HEK293 (cell line): Measurements from ENCODE around the gene LRIG3.

ENCODE experiments used
- CTCF ChIA-PET: fragments of 350-600 bp; formaldehyde crosslinking; extraction: SDS; loops from one replicate; lab custom pipeline; 2021; ENCODE audit warnings: antibody characterized with exemption; lab: Yijun Ruan, JAX
- POLR2A ChIA-PET: fragments of 300-600 bp; formaldehyde crosslinking; extraction: SDS; loops from one replicate; lab custom pipeline; 2020; ENCODE audit warnings: antibody characterized with exemption, inconsistent platforms; lab: Yijun Ruan, JAX
- H3K27ac ChIP-seq: fragments of 200-500 bp; sonication (Bioruptor generic); 2 replicates; pipeline ENCODE4 v1.5.1; 2014; ENCODE audit warnings: low read depth, low read length, control low read depth, inconsistent platforms; ENCODE audit errors: extremely low read depth
- H3K36me3 ChIP-seq, 2 experiments: fragments of 200-500 bp in 1 of 2; sonication (Bioruptor generic) in 1 of 2; 1 replicate in 1 of 2; 2 replicates in 1 of 2; pipeline ENCODE4 v1.5.1; 2014 to 2017; ENCODE audit warnings: inconsistent platforms in 2 of 2, low read length in 2 of 2; ENCODE audit not compliant: control insufficient read depth in 2 of 2, insufficient read depth in 1 of 2
- H3K4me1 ChIP-seq: fragments of 200-500 bp; sonication (Bioruptor generic); 2 replicates; pipeline ENCODE4 v1.5.1; 2014; ENCODE audit warnings: mild to moderate bottlenecking, low read length, inconsistent platforms; ENCODE audit not compliant: control insufficient read depth, insufficient read depth
- H3K4me3 ChIP-seq: 2 replicates; pipeline ENCODE4 v1.5.1; 2011; ENCODE audit warnings: low read depth, mild to moderate bottlenecking, control low read depth, low read length, moderate library complexity
- H3K9me3 ChIP-seq: fragments of 200-500 bp; sonication (Bioruptor generic); 2 replicates; pipeline ENCODE4 v1.5.1; 2014; ENCODE audit warnings: low read depth, low read length, inconsistent platforms; ENCODE audit not compliant: control insufficient read depth, insufficient read depth
- FEZF1 ChIP-seq: fragments of 450-650 bp; formaldehyde crosslinking; IDR thresholded peaks from 2 replicates; pipeline ENCODE4 v1.5.1; 2016; ENCODE audit warnings: missing biosample characterization, missing genetic modification characterization
- GLI4 ChIP-seq: fragments of 450-650 bp; formaldehyde crosslinking; IDR thresholded peaks from 2 replicates; pipeline ENCODE4 v1.5.1; 2016; ENCODE audit warnings: missing biosample characterization, missing genetic modification characterization
- YY1 ChIP-seq: fragments of 450-650 bp; formaldehyde crosslinking; IDR thresholded peaks from 2 replicates; pipeline ENCODE4 v1.5.1; 2018; ENCODE audit warnings: missing biosample characterization, missing genetic modification characterization
- ZNF202 ChIP-seq: fragments of 450-650 bp; formaldehyde crosslinking; IDR thresholded peaks from 2 replicates; pipeline ENCODE4 v1.5.1; 2016; ENCODE audit warnings: missing biosample characterization, missing genetic modification characterization, borderline replicate concordance
- ZNF23 ChIP-seq: fragments of 450-650 bp; formaldehyde crosslinking; IDR thresholded peaks from 2 replicates; pipeline ENCODE4 v1.5.1; 2016; ENCODE audit warnings: missing biosample characterization, missing genetic modification characterization, borderline replicate concordance
- ZNF248 ChIP-seq: fragments of 450-650 bp; formaldehyde crosslinking; IDR thresholded peaks from 2 replicates; pipeline ENCODE4 v1.5.1; 2017; ENCODE audit warnings: missing biosample characterization, missing genetic modification characterization
- ZNF341 ChIP-seq: fragments of 450-650 bp; formaldehyde crosslinking; IDR thresholded peaks from 2 replicates; pipeline ENCODE4; 2016; ENCODE audit warnings: low read depth, missing biosample characterization, missing genetic modification characterization
- ZNF37A ChIP-seq: fragments of 450-650 bp; IDR thresholded peaks from 2 replicates; pipeline ENCODE4 v1.5.1; 2018; ENCODE audit warnings: missing biosample characterization, missing genetic modification characterization
- ZNF394 ChIP-seq: fragments of 450-650 bp; formaldehyde crosslinking; IDR thresholded peaks from 2 replicates; pipeline ENCODE4 v1.5.1; 2016; ENCODE audit warnings: missing biosample characterization, missing genetic modification characterization, mild to moderate bottlenecking, moderate library complexity, borderline replicate concordance
- ZNF514 ChIP-seq: fragments of 450-650 bp; formaldehyde crosslinking; IDR thresholded peaks from 2 replicates; pipeline ENCODE4 v1.5.1; 2016; ENCODE audit warnings: missing biosample characterization, missing genetic modification characterization
- ZNF654 ChIP-seq: fragments of 450-650 bp; formaldehyde crosslinking; IDR thresholded peaks from 2 replicates; pipeline ENCODE4 v1.5.1; 2016; ENCODE audit warnings: low read depth, missing biosample characterization, missing genetic modification characterization
- ZNF76 ChIP-seq: fragments of 450-650 bp; formaldehyde crosslinking; IDR thresholded peaks from 2 replicates; pipeline ENCODE4; 2016; ENCODE audit warnings: low read depth, missing biosample characterization, missing genetic modification characterization, borderline replicate concordance
- ZNF768 ChIP-seq: fragments of 450-650 bp; formaldehyde crosslinking; IDR thresholded peaks from 2 replicates; pipeline ENCODE4 v1.5.1; 2018; ENCODE audit warnings: missing biosample characterization, mild to moderate bottlenecking, missing genetic modification characterization
- ZSCAN23 ChIP-seq: fragments of 450-650 bp; formaldehyde crosslinking; IDR thresholded peaks from 2 replicates; pipeline ENCODE4 v1.5.1; 2016; ENCODE audit warnings: missing biosample characterization, missing genetic modification characterization
- TF ChIP-seq, protein P1 (sequence below): fragments of 450-650 bp; formaldehyde crosslinking; IDR thresholded peaks from 2 replicates; pipeline ENCODE4 v1.5.1; 2016; ENCODE audit warnings: missing biosample characterization, missing genetic modification characterization, low read depth
- TF ChIP-seq, protein P2 (sequence below): fragments of 450-650 bp; formaldehyde crosslinking; IDR thresholded peaks from 2 replicates; pipeline ENCODE4 v1.5.1; 2016; ENCODE audit warnings: missing biosample characterization, missing genetic modification characterization
- TF ChIP-seq, protein P3 (sequence below): fragments of 450-650 bp; formaldehyde crosslinking; IDR thresholded peaks from 2 replicates; pipeline ENCODE4 v1.5.1; 2017; ENCODE audit warnings: missing biosample characterization, missing genetic modification characterization

The LRIG3 gene

GRCh38 chr12:58942345-58942744, 22.0 kb upstream of the LRIG3 start (continued):
- no peak for TF ChIP-seq ZSCAN23 (tag by site-specific recombination)
- no peak for TF ChIP-seq ZNF248 (tag by site-specific recombination)
- TF ChIP-seq FEZF1 = no peak
- TF ChIP-seq ZNF514 (tag by site-specific recombination) = no peak
- no peak for TF ChIP-seq ZNF23 (tag by site-specific recombination)
- no peak for TF ChIP-seq GLI4 (tag by site-specific recombination)
- no peak for TF ChIP-seq ZNF394 (tag by site-specific recombination)
- TF ChIP-seq ZNF202 (tag by site-specific recombination) = no peak
- TF ChIP-seq, protein P1, sequence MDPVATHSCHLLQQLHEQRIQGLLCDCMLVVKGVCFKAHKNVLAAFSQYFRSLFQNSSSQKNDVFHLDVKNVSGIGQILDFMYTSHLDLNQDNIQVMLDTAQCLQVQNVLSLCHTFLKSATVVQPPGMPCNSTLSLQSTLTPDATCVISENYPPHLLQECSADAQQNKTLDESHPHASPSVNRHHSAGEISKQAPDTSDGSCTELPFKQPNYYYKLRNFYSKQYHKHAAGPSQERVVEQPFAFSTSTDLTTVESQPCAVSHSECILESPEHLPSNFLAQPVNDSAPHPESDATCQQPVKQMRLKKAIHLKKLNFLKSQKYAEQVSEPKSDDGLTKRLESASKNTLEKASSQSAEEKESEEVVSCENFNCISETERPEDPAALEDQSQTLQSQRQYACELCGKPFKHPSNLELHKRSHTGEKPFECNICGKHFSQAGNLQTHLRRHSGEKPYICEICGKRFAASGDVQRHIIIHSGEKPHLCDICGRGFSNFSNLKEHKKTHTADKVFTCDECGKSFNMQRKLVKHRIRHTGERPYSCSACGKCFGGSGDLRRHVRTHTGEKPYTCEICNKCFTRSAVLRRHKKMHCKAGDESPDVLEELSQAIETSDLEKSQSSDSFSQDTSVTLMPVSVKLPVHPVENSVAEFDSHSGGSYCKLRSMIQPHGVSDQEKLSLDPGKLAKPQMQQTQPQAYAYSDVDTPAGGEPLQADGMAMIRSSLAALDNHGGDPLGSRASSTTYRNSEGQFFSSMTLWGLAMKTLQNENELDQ (tag by site-specific recombination) = no peak
- no peak for TF ChIP-seq YY1 (tag by site-specific recombination)
- TF ChIP-seq ZNF76 (tag by site-specific recombination) = no peak
- TF ChIP-seq, protein P2, sequence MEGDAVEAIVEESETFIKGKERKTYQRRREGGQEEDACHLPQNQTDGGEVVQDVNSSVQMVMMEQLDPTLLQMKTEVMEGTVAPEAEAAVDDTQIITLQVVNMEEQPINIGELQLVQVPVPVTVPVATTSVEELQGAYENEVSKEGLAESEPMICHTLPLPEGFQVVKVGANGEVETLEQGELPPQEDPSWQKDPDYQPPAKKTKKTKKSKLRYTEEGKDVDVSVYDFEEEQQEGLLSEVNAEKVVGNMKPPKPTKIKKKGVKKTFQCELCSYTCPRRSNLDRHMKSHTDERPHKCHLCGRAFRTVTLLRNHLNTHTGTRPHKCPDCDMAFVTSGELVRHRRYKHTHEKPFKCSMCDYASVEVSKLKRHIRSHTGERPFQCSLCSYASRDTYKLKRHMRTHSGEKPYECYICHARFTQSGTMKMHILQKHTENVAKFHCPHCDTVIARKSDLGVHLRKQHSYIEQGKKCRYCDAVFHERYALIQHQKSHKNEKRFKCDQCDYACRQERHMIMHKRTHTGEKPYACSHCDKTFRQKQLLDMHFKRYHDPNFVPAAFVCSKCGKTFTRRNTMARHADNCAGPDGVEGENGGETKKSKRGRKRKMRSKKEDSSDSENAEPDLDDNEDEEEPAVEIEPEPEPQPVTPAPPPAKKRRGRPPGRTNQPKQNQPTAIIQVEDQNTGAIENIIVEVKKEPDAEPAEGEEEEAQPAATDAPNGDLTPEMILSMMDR (tag by site-specific recombination) = no peak

GRCh38 chr12:58939399-58940100, 19.2 kb upstream of the LRIG3 start:
- H3K36me3 ChIP-seq = no peaks in the 10 kb centered on the region
- no peaks in the 10 kb centered on the region for H3K9me3 ChIP-seq
- peaks cover 7% of the 10 kb centered on the region for H3K4me1 ChIP-seq
- CTCF ChIA-PET = interaction anchor here (0.6 kb wide), 1 partner anchor 147 kb away, joined by 6 read pairs; no protein-coding TSS in a partner anchor
- no peak for TF ChIP-seq ZNF768
- 0 out of 2 replicates have a peak, but pooled peaks have one; percentile 11 for TF ChIP-seq ZNF341 (tag by site-specific recombination)
- TF ChIP-seq, all 188 proteins: peak for 1
- Histone ChIP-seq H3K27ac (no peak overlapping the region), H3K4me3 (no peak overlapping the region)
- POLR2A ChIA-PET = no interaction called here

GRCh38 chr12:58938440-58938839, 18.1 kb upstream of the LRIG3 start:
- Histone ChIP-seq H3K9me3 (no peaks in the 10 kb centered on the region), H3K4me1 (peaks cover 9% of the 10 kb centered on the region), H3K4me3 (no peak overlapping the region), H3K27ac (no peak overlapping the region), H3K36me3 (no peaks in the 10 kb centered on the region)
- POLR2A ChIA-PET = no interaction called here
- TF ChIP-seq, protein P3, sequence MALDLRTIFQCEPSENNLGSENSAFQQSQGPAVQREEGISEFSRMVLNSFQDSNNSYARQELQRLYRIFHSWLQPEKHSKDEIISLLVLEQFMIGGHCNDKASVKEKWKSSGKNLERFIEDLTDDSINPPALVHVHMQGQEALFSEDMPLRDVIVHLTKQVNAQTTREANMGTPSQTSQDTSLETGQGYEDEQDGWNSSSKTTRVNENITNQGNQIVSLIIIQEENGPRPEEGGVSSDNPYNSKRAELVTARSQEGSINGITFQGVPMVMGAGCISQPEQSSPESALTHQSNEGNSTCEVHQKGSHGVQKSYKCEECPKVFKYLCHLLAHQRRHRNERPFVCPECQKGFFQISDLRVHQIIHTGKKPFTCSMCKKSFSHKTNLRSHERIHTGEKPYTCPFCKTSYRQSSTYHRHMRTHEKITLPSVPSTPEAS (tag by site-specific recombination) = peak; percentile 53; the same call in 1 of the 2 replicates
- TF ChIP-seq, protein P2 (tag by site-specific recombination) = no peak
- TF ChIP-seq ZNF654 (tag by site-specific recombination) (no peak), ZNF37A (tag by site-specific recombination) (no peak)
- CTCF ChIA-PET = interaction anchor here (0.7 kb wide), 1 partner anchor 212 kb away, joined by 4 read pairs; no protein-coding TSS in a partner anchor
